HG03175 (cell line): ENCODE results near the gene PADI6.

Source experiments
- ATAC-seq: cut with Tn5 transposase; IDR thresholded peaks from one replicate; pipeline ENCODE4 v1.9.1; 2021; ENCODE audit warnings: mild to moderate bottlenecking, moderate library complexity; ENCODE audit not compliant: unreplicated experiment

The PADI6 gene

GRCh38 chr1:17433261-17433660 lies 61.3 kb downstream of the PADI6 start:
- no peak for ATAC-seq

GRCh38 chr1:17434016-17434415 lies 62.0 kb downstream of the PADI6 start:
- no peak for ATAC-seq

- ATAC-seq = no peak
Measured at GRCh38 chr1:17434601-17435000, 62.6 kb downstream of the PADI6 start.

GRCh38 chr1:17436380-17437174 lies 64.6 kb downstream of the PADI6 start:
- ATAC-seq = no peak

GRCh38 chr1:17437260-17437579 lies 65.2 kb downstream of the PADI6 start:
- ATAC-seq = no peak

- peak; percentile 26 for ATAC-seq
Measured at GRCh38 chr1:17437580-17438317, 65.8 kb downstream of the PADI6 start.

- ATAC-seq = peak; percentile 41
Measured at GRCh38 chr1:17438318-17439249, 66.6 kb downstream of the PADI6 start.

- peak; percentile 48 for ATAC-seq
Measured at GRCh38 chr1:17439250-17440073, 67.5 kb downstream of the PADI6 start, which contains the start of gene RCC2. Gene RCC2, minus strand, starts transcription at chr1:17439677. Its CDS starts 1,163 bp downstream, at chr1:17438514.

- no peak for ATAC-seq
Measured at GRCh38 chr1:17440074-17440826, 68.3 kb downstream of the PADI6 start.

- ATAC-seq = no peak
Measured at GRCh38 chr1:17440827-17441168, 68.8 kb downstream of the PADI6 start.

- no peak for ATAC-seq
Measured at GRCh38 chr1:17441265-17441992, 69.4 kb downstream of the PADI6 start.

GRCh38 chr1:17441993-17442357 lies 70.0 kb downstream of the PADI6 start:
- no peak for ATAC-seq

GRCh38 chr1:17442841-17443240 lies 70.8 kb downstream of the PADI6 start:
- ATAC-seq = no peak

GRCh38 chr1:17447501-17447992 lies 75.6 kb downstream of the PADI6 start:
- no peak for ATAC-seq
